GM12875 (cell line): ENCODE results near the gene SEMA3E.
"Not testable (repeated sequence)": the region's sequence is repeated elsewhere in the genome, so short reads cannot be mapped to it uniquely, and the experiment has no call there.

Source experiments
- H3K4me3 ChIP-seq: one replicate; pipeline ENCODE4 v1.5.1; 2011; ENCODE audit warnings: low read depth, low read length, control low read depth
- CTCF ChIP-seq: IDR thresholded peaks from 2 replicates; pipeline ENCODE4 v1.5.1; 2011; ENCODE audit warnings: low read depth, mild to moderate bottlenecking, control low read depth, inconsistent platforms, low read length, moderate library complexity, borderline replicate concordance; ENCODE audit not compliant: insufficient read depth

Gene SEMA3E

DNA sequence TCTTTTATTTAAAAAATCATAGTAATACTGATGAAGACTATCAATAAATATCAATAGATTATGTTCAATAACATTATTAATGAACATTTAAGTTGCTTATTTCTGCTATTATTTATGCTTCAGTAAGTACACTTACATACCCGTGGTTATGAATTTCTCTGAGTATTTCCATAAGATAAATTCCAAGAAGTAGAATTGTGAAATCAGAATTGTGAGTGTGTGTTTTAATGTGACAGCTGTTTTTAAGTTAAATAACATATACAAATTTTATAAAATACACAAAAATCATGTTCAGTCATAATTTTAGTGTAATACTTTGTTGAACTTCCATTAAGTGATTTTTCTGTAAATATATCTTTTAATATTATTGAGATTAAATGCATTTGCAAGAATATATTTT, 37.5 kb upstream of the SEMA3E start:
- H3K4me3 ChIP-seq = no peak overlapping the region
- no peak for TF ChIP-seq CTCF

DNA sequence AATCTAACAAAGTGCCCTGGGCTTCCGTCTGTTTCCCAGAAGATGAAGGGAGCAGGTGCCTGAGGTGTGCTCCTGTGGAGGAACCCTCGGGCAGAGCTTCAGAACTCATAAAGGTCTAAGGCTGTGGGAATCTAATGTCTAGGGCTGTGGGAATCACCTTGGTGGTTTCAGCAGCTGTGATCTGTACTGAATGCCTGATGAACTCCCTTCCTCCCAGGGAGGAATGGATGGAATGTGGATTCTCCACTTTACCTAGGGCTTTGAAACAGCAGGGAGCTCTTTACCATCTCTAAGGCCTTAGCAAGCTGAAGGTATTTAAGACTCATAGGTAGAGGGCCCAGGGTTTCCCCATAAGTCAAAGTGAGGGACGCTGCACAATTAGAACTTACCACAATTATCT, 36.0 kb upstream of the SEMA3E start:
- TF ChIP-seq CTCF = no peak
- H3K4me3 ChIP-seq = no peak overlapping the region

GRCh38 chr7:83681200-83681778, 32.4 kb upstream of the SEMA3E start:
- no peak overlapping the region for H3K4me3 ChIP-seq
- no peak for TF ChIP-seq CTCF

- no peak overlapping the region for H3K4me3 ChIP-seq
- no peak for TF ChIP-seq CTCF
These were observed 28.4 kb upstream of the SEMA3E start for GRCh38 chr7:83677180-83677866.

DNA sequence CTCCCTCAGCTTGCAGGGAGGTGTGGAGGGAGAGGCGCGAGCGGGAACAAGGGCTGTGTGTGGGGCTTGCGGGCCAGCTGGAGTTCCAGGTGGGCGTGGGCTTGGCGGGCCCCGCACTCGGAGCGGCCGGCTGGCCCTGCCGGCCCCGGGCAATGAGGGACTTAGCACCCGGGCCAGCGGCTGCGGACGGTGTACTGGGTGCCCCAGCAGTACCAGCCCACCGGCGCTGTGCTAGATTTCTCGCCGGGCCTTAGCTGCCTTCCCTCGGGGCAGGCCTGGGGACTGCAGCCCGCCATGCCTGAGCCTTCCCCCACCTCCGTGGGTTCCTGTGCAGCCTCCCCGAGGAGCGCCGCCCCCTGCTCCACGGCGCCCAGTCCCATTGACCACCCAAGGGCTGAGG, 24.4 kb upstream of the SEMA3E start:
- not testable (repeated sequence) for H3K4me3 ChIP-seq

- TF ChIP-seq CTCF = no peak
- H3K4me3 ChIP-seq = no peak overlapping the region
These were observed 23.2 kb upstream of the SEMA3E start for GRCh38 chr7:83672157-83672556.

DNA sequence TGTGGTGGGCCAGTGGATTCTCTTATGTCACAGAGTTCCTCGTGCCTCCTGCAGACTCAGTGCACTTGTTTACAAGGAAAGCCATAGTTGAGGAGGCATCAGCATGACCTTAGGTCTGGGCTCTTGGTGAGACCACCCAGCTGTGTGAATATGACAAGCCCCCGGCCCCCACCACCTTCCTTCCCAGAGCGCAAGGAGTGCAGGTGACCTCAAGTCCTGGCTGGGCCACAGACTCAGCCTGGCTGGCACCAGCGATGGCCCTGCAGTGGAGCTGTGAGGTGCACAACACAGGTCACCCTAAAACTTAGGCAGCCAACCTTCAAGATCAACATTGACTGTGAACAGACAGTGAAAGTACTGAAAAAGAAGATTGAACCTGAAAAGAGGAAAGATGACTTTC, 14.2 kb upstream of the SEMA3E start:
- no peak for TF ChIP-seq CTCF

GRCh38 chr7:83658126-83658525, 9.2 kb upstream of the SEMA3E start:
- no peak for TF ChIP-seq CTCF
- no peak overlapping the region for H3K4me3 ChIP-seq

More for the DNA sequence above, 14.2 kb upstream of the SEMA3E start:
- no peak overlapping the region for H3K4me3 ChIP-seq
